B cell (primary cell): Measurements from ENCODE around the gene TFB1M. TPM values are rescaled to one million over a fixed set of nuclear protein-coding genes. Genes with fewer than 3 reads are reported as not detected.

Experiments
- ATAC-seq: fragments of 200-7000 bp; cut with Tn5 transposase; one replicate; pipeline ENCODE4 v1.10.0; 2021; ENCODE audit warnings: low read depth, mild to moderate bottlenecking, moderate number of reproducible peaks, moderate library complexity
- CTCF ChIA-PET: fragments of 350-600 bp; sonication (Branson Sonifier 250); formaldehyde crosslinking; loops from one replicate; lab custom pipeline; 2021; ENCODE audit warnings: antibody characterized with exemption, inconsistent platforms; lab: Charles Lee
- POLR2A ChIA-PET: fragments of 350-600 bp; sonication (Branson Sonifier 250); formaldehyde crosslinking; loops from one replicate; lab custom pipeline; 2021; ENCODE audit warnings: antibody characterized with exemption; lab: Charles Lee
- DNase-seq: peaks from one replicate; pipeline ENCODE4 v3.0.0; 2013
- H2AFZ ChIP-seq: 2 replicates; pipeline ENCODE4 v1.6.1; 2012; ENCODE audit warnings: mild to moderate bottlenecking, low read depth, low read length; ENCODE audit not compliant: insufficient read depth, poor library complexity, severe bottlenecking
- H3K27ac ChIP-seq, 2 donors: 1 replicate in 1 of 2; 2 replicates in 1 of 2; pipeline ENCODE4 v1.5.1; 2012 to 2013; ENCODE audit warnings: low read length in 2 of 2, mild to moderate bottlenecking in 2 of 2, moderate library complexity in 1 of 2
- H3K27me3 ChIP-seq, 4 experiments: fragments of 200-600 bp in 1 of 4; sonication (generic) in 1 of 4; replicated peaks in 1 of 4; 1 replicate in 2 of 4; 2 replicates in 2 of 4; pipeline versions ENCODE4 v1.6.1 to v1.7.0; 2013 to 2016; ENCODE audit warnings: low read length in 3 of 4, mild to moderate bottlenecking in 2 of 4, mixed read lengths in 1 of 4, moderate library complexity in 1 of 4; ENCODE audit not compliant: insufficient read depth in 4 of 4, control insufficient read depth in 3 of 4; ENCODE audit errors: control extremely low read depth in 1 of 4
- H3K36me3 ChIP-seq, 2 experiments: replicated peaks in 1 of 2; 1 replicate in 1 of 2; 2 replicates in 1 of 2; pipeline versions ENCODE4 v1.6.1 to v1.7.1; 2013; ENCODE audit warnings: low read length in 1 of 2; ENCODE audit not compliant: insufficient read depth in 2 of 2, control insufficient read depth in 1 of 2; ENCODE audit errors: control extremely low read depth in 1 of 2, extremely low read depth in 1 of 2
- H3K4me1 ChIP-seq, 2 donors: fragments of 200-600 bp in 1 of 2; sonication (generic) in 1 of 2; 1 replicate in 1 of 2; 2 replicates in 1 of 2; pipeline versions ENCODE4 v1.5.1 to v1.6.1; 2013 to 2017; ENCODE audit warnings: low read length in 2 of 2; ENCODE audit not compliant: control insufficient read depth in 2 of 2, insufficient read depth in 2 of 2
- H3K4me2 ChIP-seq: replicated peaks from 2 replicates; pipeline ENCODE3; 2012; ENCODE audit warnings: mild to moderate bottlenecking, low read depth, low read length; ENCODE audit not compliant: poor library complexity, severe bottlenecking
- H3K4me3 ChIP-seq, 5 experiments: fragments of 200-600 bp in 1 of 5; sonication (generic) in 1 of 5; 1 replicate in 3 of 5; 2 replicates in 2 of 5; pipeline versions ENCODE4 v1.5.1 to v1.7.0; 2011 to 2016; ENCODE audit warnings: low read length in 4 of 5, mild to moderate bottlenecking in 4 of 5, low read depth in 2 of 5, control low read depth in 1 of 5, moderate library complexity in 1 of 5; ENCODE audit not compliant: insufficient read depth in 1 of 5; ENCODE audit errors: control extremely low read depth in 1 of 5, extremely low read depth in 1 of 5
- H3K79me2 ChIP-seq: fragments of 200-600 bp; sonication (generic); one replicate; pipeline ENCODE4 v1.6.0; 2016; ENCODE audit warnings: low read length; ENCODE audit not compliant: control insufficient read depth, insufficient read depth
- H3K9ac ChIP-seq: fragments of 200-600 bp; sonication (generic); 2 replicates; pipeline ENCODE4 v1.6.1; 2017; ENCODE audit warnings: mild to moderate bottlenecking, low read length, moderate library complexity
- H3K9me3 ChIP-seq, 3 donors: one replicate each; pipeline versions ENCODE4 v1.6.1 to v1.7.1; 2013; ENCODE audit warnings: low read length in 2 of 3; ENCODE audit not compliant: control insufficient read depth in 2 of 3, insufficient read depth in 1 of 3; ENCODE audit errors: control extremely low read depth in 1 of 3
- H4K20me1 ChIP-seq: 2 replicates; pipeline ENCODE4 v1.6.0; 2012; ENCODE audit warnings: mild to moderate bottlenecking, low read length; ENCODE audit not compliant: insufficient read depth, control insufficient read depth, poor library complexity, severe bottlenecking
- H3K27ac Mint-ChIP-seq: one replicate; pipeline ENCODE4 v1.8.0; 2021; ENCODE audit warnings: mixed read lengths
- H3K27me3 Mint-ChIP-seq: one replicate; pipeline ENCODE4 v1.8.0; 2021; ENCODE audit warnings: mixed read lengths
- H3K4me1 Mint-ChIP-seq: one replicate; pipeline ENCODE4 v1.8.0; 2021; ENCODE audit warnings: mixed read lengths
- H3K4me3 Mint-ChIP-seq: one replicate; pipeline ENCODE4 v1.8.0; 2021; ENCODE audit warnings: mixed read lengths
- H3K9me3 Mint-ChIP-seq: one replicate; pipeline ENCODE4 v1.8.0; 2022; ENCODE audit warnings: mixed read lengths; ENCODE audit not compliant: insufficient read depth
- CTCF ChIP-seq: fragments of 200-600 bp; IDR thresholded peaks from one replicate; pipeline ENCODE4 v1.8.0; 2022; ENCODE audit warnings: antibody characterized with exemption, mild to moderate bottlenecking
- EZH2 ChIP-seq: IDR thresholded peaks from 2 replicates; pipeline ENCODE4 v1.6.1; 2012; ENCODE audit warnings: borderline replicate concordance, low read depth, mild to moderate bottlenecking, moderate library complexity, low read length; ENCODE audit not compliant: insufficient read depth, poor library complexity, severe bottlenecking
- WGBS: methylation state at CpG from one replicate; pipeline ENCODE4 v1.1.5; 2013; ENCODE audit warnings: missing lambda C conversion rate; ENCODE audit not compliant: insufficient coverage; 5-methylcytosine and 5-hydroxymethylcytosine counted together
- intact Hi-C: fragments of 100-400 bp; cut with micrococcal nuclease; formaldehyde crosslinking; loops from one replicate; pipeline ENCODE4 v1.10.0; 2022
- polyA plus RNA-seq: library from polyadenylated mRNA; depleted of rRNA; stranded (reverse); fragments of >200 nt; gene quantifications from 2 replicates; pipeline ENCODE4 v1.2.3, GENCODE V29; 2012
- total RNA-seq, 2 donors: library from RNA; stranded (reverse); fragments of 120-200 nt in 1 of 2; gene quantifications; 1 replicate in 1 of 2; 2 replicates in 1 of 2; pipeline versions ENCODE4 v1.2.3 to v1.2.4, GENCODE V29; 2013 to 2022

TFB1M gene
- total and polyA plus RNA-seq, 2 donors (not counting 1 experiment from before 2014, with no cell fraction given): 18.6 to 49.9 TPM

GRCh38 chr6:155276638-155277037 lies 37.6 kb downstream of the TFB1M start:
- H3K27me3 ChIP-seq: no peaks in the 10 kb centered on the region
- no peak overlapping the region for H3K4me2 ChIP-seq
- intact Hi-C loops: no loop called here
- ChIA-PET POLR2A (no interaction called here), CTCF (interaction anchor here (1.2 kb wide), 1 partner anchor 12 kb away, joined by 3 read pairs; no protein-coding TSS in a partner anchor)
- H4K20me1 ChIP-seq: no peaks in the 10 kb centered on the region
- DNase-seq: no peak
- Mint-ChIP-seq H3K4me1 (no peaks in the 10 kb centered on the region), H3K27me3 (no peaks in the 10 kb centered on the region), H3K27ac (no peak overlapping the region), H3K4me3 (no peak overlapping the region), H3K9me3 (no peaks in the 10 kb centered on the region)
- TF ChIP-seq CTCF: no peak
- no peak for TF ChIP-seq EZH2
- no peak overlapping the region for H3K4me3 ChIP-seq
- H3K27ac ChIP-seq: no peak overlapping the region
- no peaks in the 10 kb centered on the region for H3K79me2 ChIP-seq
- H3K4me1 ChIP-seq: no peaks in the 10 kb centered on the region
- ATAC-seq: no peak
- H3K9ac ChIP-seq: no peak overlapping the region
- H3K36me3 ChIP-seq: peaks cover 0 to 44% of the 10 kb centered on the region in 2 experiments
- H2AFZ ChIP-seq: no peak overlapping the region
- H3K9me3 ChIP-seq: no peaks in the 10 kb centered on the region

GRCh38 chr6:155275808-155276480 lies 38.3 kb downstream of the TFB1M start:
- ChIA-PET CTCF (no interaction called here), POLR2A (no interaction called here)
- DNase-seq (no peak), ATAC-seq (no peak)
- Histone ChIP-seq H2AFZ (no peak overlapping the region), H3K27ac (no peak overlapping the region), H3K79me2 (no peaks in the 10 kb centered on the region), H3K4me2 (no peak overlapping the region), H3K27me3 (no peaks in the 10 kb centered on the region), H3K4me3 (no peak overlapping the region), H4K20me1 (no peaks in the 10 kb centered on the region), H3K4me1 (no peaks in the 10 kb centered on the region), H3K9ac (no peak overlapping the region), H3K9me3 (no peaks in the 10 kb centered on the region), H3K36me3 (peaks cover 0 to 46% of the 10 kb centered on the region in 2 experiments)
- Mint-ChIP-seq H3K9me3 (no peaks in the 10 kb centered on the region), H3K27ac (no peak overlapping the region), H3K27me3 (no peaks in the 10 kb centered on the region), H3K4me3 (no peak overlapping the region), H3K4me1 (no peaks in the 10 kb centered on the region)
- WGBS: 100% methylated on average over 6 of the region's 10 CpGs
- TF ChIP-seq CTCF: no peak
- TF ChIP-seq EZH2: no peak
- intact Hi-C loops: no loop called here
